GM06990 (cell line): ENCODE results near the gene ZNF516.

Experiments
- DNase-seq: peaks from one replicate; pipeline ENCODE4 v3.0.0-alpha.2; 2011; ENCODE audit not compliant: insufficient read length; ENCODE audit errors: extremely low read depth
- H3K27me3 ChIP-seq: replicated peaks from 2 replicates; pipeline ENCODE4 v1.6.0; 2011; ENCODE audit warnings: low read length; ENCODE audit not compliant: control insufficient read depth, insufficient read depth
- H3K36me3 ChIP-seq: 2 replicates; pipeline ENCODE4 v1.5.1; 2011; ENCODE audit warnings: low read length; ENCODE audit not compliant: control insufficient read depth, insufficient read depth
- H3K4me3 ChIP-seq: replicated peaks from 2 replicates; pipeline ENCODE4 v1.5.1; 2011; ENCODE audit warnings: low read depth, mild to moderate bottlenecking, control low read depth, low read length
- CTCF ChIP-seq: IDR thresholded peaks from 2 replicates; pipeline ENCODE4 v1.5.1; 2011; ENCODE audit warnings: low read length, control low read depth, mild to moderate bottlenecking, inconsistent platforms; ENCODE audit not compliant: insufficient read depth, poor library complexity, severe bottlenecking

ZNF516 gene

DNA sequence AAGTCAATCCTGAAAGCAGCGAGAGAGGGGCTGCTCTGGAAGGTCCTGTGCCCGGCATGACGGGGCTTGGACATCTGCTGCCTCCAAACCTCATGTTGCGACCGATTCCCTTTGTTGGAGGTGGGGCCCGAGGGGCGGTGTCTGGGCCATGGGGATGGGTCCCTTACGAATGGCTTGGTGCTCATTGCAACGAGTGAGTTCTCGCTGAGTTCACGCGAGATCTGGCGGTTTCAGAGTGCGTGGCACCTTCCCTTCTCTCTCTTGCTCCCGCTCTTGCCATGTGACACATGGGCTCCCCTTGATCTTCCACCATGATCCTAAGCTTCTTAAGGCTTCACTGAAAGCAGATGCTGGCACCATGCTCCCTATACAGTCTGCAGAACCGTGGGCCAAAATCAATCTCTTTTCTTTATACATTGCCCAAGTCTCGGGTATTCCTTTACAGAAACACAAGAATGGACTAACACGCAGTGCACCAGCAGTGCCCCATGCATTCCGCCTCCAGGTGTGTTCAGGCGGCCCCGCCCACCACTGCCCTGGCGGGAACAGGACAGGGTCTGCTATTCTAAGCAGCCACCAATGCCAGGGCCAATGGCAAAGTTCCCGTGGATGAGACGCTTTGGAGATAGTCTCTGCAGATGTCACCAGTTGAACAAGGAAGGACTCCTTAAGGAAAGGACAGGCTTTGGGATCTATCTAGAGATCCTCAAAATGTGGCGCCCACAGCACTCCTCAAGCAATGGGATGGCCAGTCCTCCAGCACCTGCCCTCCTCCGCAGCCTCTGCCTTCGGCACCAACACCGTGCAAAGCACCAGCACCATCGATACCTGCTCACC is 63.4 kb downstream of the ZNF516 start:
- H3K36me3 ChIP-seq: peaks cover 18% of the 10 kb centered on the region
- DNase-seq: no peak
- TF ChIP-seq CTCF: no peak
- H3K4me3 ChIP-seq: no peak overlapping the region
- H3K27me3 ChIP-seq: no peaks in the 10 kb centered on the region

DNA sequence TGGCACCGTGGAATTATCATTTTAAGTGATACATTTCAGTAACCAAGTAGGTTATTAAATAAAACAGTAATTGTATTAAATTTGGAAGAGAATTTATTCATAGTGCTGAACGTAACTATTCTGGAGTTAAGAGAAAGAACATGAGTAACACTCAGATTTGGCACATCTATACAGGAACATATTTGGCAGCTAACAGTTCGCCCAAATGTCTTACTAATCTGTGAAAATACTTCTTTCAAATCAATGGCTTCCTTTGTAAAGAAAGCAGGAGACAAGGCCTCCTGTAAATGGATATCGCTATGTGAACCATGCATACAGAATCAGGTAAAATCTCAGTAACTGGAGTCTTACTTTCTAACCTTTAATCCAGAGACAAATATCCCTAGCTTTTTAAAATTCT is 64.4 kb downstream of the ZNF516 start:
- TF ChIP-seq CTCF: no peak
- Histone ChIP-seq H3K4me3 (no peak overlapping the region), H3K27me3 (no peaks in the 10 kb centered on the region), H3K36me3 (peaks cover 16% of the 10 kb centered on the region)
- DNase-seq: no peak

- Histone ChIP-seq H3K36me3 (peaks cover 13% of the 10 kb centered on the region), H3K27me3 (no peaks in the 10 kb centered on the region), H3K4me3 (no peak overlapping the region)
- no peak for DNase-seq
- TF ChIP-seq CTCF: no peak
Observed at GRCh38 chr18:76429262-76430126, 65.5 kb downstream of the ZNF516 start.

GRCh38 chr18:76428396-76429261 is 66.4 kb downstream of the ZNF516 start:
- Histone ChIP-seq H3K36me3 (peaks cover 8% of the 10 kb centered on the region), H3K4me3 (no peak overlapping the region), H3K27me3 (no peaks in the 10 kb centered on the region)
- no peak for DNase-seq
- no peak for TF ChIP-seq CTCF

DNA sequence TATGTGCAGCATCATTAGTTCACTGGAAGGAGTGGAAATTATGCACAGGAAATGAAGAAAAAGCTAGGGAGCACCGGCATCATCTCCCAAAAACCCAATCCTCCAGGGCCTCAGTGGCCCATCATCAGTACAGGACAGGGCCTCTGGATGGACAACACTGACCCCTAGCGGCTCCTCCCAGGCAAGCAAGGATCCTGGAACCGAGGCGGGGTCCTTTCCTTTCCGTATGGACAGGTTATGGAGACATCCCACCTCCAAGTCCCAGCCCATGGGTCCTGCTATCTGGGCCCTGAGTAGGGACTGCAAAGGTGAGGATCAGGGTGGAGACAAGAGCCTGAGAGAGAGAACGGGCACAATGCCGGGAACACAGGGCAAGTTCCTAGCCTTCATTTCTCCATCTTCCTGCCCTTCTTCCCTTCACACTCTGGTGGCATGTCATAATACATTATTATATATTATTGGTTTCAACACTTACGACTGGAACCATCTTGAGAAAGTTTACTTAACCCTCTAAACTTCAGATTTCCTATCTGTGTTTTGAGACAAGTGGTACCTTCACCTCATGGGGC is 68.2 kb downstream of the ZNF516 start:
- DNase-seq: no peak
- H3K36me3 ChIP-seq: peaks cover 2% of the 10 kb centered on the region; the same call in 1 of the 2 replicates
- TF ChIP-seq CTCF: peak; percentile 85

More for the DNA sequence above, 68.2 kb downstream of the ZNF516 start:
- Histone ChIP-seq H3K27me3 (no peaks in the 10 kb centered on the region), H3K4me3 (no peak overlapping the region)
